Activated T-helper 1 cell treated with anti-CD3 and anti-CD28 coated beads, Interleukin-12 subunit alpha, Interleukin-12 subunit beta, Interleukin-2, Interleukin-4 antibody, amounts not matched to agents 30 ng/mL and 10 ng/mL and 1 ng/mL, durations not matched to agents 14 hours and 24 hours and 36 hours (primary cell): Measurements from ENCODE around the gene MT1X. TPM values are rescaled to one million over a fixed set of nuclear protein-coding genes. Genes with fewer than 3 reads are reported as not detected.

Source experiments
- DNase-seq: peaks from one replicate; pipeline ENCODE4 v3.0.0; 2021; ENCODE audit warnings: low spot score
- H3K27ac Mint-ChIP-seq: one replicate; pipeline ENCODE4 v1.8.0; 2021; ENCODE audit warnings: mild to moderate bottlenecking, mixed read lengths
- H3K27me3 Mint-ChIP-seq: one replicate; pipeline ENCODE4 v1.8.0; 2022; ENCODE audit warnings: mild to moderate bottlenecking, moderate library complexity, mixed read lengths; ENCODE audit not compliant: insufficient read depth
- H3K36me3 Mint-ChIP-seq: one replicate; pipeline ENCODE4 v1.8.0; 2021; ENCODE audit warnings: low read depth, mixed read lengths
- H3K4me1 Mint-ChIP-seq: one replicate; pipeline ENCODE4 v1.8.0; 2021; ENCODE audit warnings: low read depth, mixed read lengths
- H3K4me3 Mint-ChIP-seq: one replicate; pipeline ENCODE4 v1.8.0; 2021; ENCODE audit warnings: mild to moderate bottlenecking, moderate library complexity, mixed read lengths
- H3K9me3 Mint-ChIP-seq: one replicate; pipeline ENCODE4 v1.8.0; 2021; ENCODE audit warnings: mixed read lengths
- intact Hi-C: fragments of 100-400 bp; cut with micrococcal nuclease; formaldehyde crosslinking; loops from one replicate; pipeline ENCODE4 v1.15.1; 2024
- total RNA-seq: library from RNA; stranded (reverse); gene quantifications from 2 replicates; pipeline ENCODE4 v1.2.3, GENCODE V29; 2022

The MT1X gene
- total RNA-seq, 1 donor from 2014 or later = 60.7 TPM

DNA sequence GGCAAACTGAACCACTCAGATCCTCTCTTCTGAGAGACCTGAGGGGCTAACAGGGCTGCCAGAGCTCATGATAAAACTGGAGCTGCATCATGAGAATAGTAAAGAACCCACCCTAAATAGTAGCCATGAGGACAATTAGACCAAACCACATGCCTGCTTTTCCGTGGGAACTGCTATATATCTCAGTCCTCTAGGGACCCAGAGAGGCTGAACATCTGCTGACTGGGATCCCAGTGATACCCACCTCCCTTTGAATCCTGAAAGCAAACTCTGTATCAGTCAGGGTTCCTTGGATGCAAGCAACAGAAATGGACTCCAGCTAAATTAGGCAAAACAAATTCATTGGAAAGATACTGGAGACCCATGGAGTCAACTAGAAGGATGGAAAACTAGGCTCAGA lies 6.5 kb downstream of the MT1X start:
- peaks cover 3% of the 10 kb centered on the region for H3K9me3 Mint-ChIP-seq
- H3K36me3 Mint-ChIP-seq = peaks cover 11% of the 10 kb centered on the region
- no peak overlapping the region for H3K27ac Mint-ChIP-seq
- H3K4me3 Mint-ChIP-seq = no peak overlapping the region
- intact Hi-C loops = no loop called here
- H3K27me3 Mint-ChIP-seq = peaks cover 7% of the 10 kb centered on the region
- peaks cover 8% of the 10 kb centered on the region for H3K4me1 Mint-ChIP-seq
- no peak for DNase-seq

DNA sequence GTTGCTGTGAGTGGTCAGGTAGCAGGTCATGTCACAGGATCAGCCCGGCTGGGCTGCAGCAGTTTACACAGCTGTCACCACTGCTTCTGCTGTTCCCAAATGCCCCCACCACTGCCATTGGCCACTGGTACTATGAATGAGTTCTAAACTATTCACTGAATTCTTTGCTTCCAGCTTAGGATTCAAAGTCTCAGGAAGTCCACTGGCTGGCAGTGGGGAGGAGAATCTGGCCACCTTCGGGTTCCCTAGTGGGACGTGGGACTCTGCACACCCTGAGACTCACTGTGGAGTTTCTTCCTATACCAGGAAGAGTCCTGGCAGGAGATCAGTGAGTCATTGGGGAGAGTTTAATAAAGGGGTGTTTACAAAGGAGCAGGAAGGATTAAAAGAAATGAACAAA lies 6.9 kb downstream of the MT1X start:
- Mint-ChIP-seq H3K27me3 (peaks cover 7% of the 10 kb centered on the region), H3K4me3 (no peak overlapping the region), H3K36me3 (peaks cover 7% of the 10 kb centered on the region), H3K4me1 (peaks cover 4% of the 10 kb centered on the region), H3K27ac (no peak overlapping the region), H3K9me3 (peaks cover 3% of the 10 kb centered on the region)
- DNase-seq = no peak
- intact Hi-C loops = no loop called here

DNA sequence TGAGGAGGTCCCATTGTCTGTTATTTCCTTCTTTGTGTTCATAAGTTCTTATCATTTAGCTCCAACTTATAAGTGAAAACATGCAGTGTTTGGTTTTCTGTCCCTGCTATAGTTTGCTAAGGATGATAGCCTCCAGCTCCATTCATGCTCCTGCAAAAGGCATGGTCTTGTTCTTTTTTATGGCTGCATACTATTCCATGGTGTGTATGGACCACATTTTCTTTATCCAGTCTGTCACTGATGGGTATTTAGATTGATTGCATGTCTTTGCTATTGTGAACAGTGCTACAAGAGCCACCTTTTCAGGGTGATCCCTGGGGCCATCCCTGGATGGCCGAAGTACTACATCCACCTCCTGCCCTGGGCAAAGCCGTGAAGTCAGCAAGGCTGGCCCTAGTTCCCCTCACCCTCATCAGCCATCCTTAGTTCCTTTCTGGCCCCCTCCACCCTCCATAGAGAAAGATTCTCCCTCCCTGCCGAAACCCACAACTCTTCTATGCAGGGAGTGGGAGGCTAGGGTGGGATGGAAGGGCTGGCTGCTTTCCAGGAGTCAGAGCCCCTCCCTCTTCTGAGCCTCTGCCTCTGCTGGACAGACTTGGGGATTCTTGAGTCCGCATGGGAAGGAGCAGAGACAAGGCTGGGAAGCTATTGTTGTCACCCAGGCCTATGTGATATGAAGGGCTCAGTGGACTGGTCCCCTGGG lies 8.3 kb downstream of the MT1X start:
- Mint-ChIP-seq H3K27ac (no peak overlapping the region), H3K4me1 (no peaks in the 10 kb centered on the region), H3K27me3 (peaks cover 7% of the 10 kb centered on the region), H3K4me3 (no peak overlapping the region), H3K9me3 (peaks cover 3% of the 10 kb centered on the region), H3K36me3 (peaks cover 3% of the 10 kb centered on the region)
- intact Hi-C loops = no loop called here
- DNase-seq = no peak

DNA sequence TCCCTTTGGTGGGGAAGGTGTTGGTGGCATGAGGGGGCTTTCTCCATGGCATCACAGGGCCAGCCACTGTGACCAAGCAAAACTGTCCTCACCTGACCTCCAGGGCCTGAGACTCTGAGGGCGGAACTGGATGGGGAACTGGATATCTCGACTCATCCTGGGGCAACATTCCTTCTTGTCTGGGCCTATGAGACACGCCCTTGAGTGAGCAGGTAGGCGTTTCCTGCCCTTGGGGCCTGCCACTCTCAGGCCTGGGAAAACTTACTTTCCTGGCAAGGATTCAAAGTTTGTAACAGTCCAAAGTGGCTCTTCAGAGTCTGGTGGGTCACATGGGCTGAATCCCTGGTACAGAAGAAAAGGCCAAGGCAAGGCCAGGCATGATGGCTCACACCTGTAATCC lies 9.6 kb downstream of the MT1X start:
- intact Hi-C loops = no loop called here
- no peak overlapping the region for H3K4me3 Mint-ChIP-seq
- no peak for DNase-seq
- no peaks in the 10 kb centered on the region for H3K9me3 Mint-ChIP-seq
- H3K27me3 Mint-ChIP-seq = peaks cover 7% of the 10 kb centered on the region
- H3K36me3 Mint-ChIP-seq = no peaks in the 10 kb centered on the region
- H3K27ac Mint-ChIP-seq = no peak overlapping the region
- H3K4me1 Mint-ChIP-seq = no peaks in the 10 kb centered on the region

DNA sequence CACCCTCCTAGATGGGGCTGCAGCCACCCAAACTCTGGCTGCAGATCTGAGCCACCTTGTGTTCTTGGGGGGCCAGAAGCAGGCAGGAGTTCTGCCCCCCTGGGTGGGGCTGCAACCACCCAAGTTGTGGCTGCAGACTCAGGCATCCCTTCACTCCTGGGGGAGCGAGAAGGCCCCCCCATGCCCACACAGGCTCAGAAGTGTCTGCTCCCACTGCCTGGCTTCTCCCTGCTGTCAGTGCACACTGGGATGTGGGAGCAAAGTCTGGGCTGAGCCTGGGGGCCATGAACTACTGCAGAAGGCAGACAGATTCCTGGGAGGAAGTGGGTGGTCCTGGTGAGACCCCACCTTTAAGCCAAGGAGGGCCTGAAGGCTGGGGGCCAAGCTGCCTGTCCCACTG lies 13.0 kb downstream of the MT1X start:
- H3K27ac Mint-ChIP-seq = no peak overlapping the region
- intact Hi-C loops = no loop called here
- no peaks in the 10 kb centered on the region for H3K4me1 Mint-ChIP-seq
- H3K36me3 Mint-ChIP-seq = no peaks in the 10 kb centered on the region
- H3K27me3 Mint-ChIP-seq = peaks cover 13% of the 10 kb centered on the region
- DNase-seq = no peak
- no peak overlapping the region for H3K4me3 Mint-ChIP-seq
- no peaks in the 10 kb centered on the region for H3K9me3 Mint-ChIP-seq

DNA sequence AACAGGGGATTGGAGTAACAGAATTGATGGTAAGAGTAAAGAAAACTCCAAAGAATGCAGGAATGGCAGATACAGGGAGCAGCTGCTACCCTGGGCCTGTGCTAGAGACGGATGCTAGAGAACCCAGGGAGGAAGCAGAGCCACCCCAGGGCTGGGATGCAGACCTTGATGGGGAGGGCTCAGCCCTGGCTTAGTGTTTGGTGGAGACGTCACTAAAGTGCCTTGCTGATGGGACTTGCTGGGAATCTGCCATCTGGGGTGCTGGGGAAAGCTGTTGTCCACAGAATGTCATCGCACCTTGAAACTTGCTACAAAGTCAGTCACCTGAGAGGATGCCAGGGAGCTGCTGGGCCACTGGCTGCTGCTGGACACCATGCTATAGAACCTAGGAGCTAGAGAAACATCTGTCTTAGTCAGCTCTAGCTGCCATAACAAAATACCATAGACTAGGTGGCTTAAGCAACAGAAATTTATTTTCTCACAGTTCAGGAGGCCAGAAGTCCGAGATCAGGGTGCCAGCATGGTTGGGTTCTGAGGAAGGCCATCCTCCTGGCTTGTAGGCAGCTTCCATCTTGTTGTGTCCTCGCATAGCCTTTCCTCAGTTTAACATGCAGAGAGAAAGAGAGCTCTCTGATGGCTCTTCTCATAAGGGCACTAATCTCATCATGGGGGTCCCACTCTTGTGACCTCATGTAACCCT lies 15.3 kb downstream of the MT1X start:
- no peak for DNase-seq
- Mint-ChIP-seq H3K4me3 (no peak overlapping the region), H3K9me3 (no peaks in the 10 kb centered on the region), H3K4me1 (peaks cover 11% of the 10 kb centered on the region), H3K36me3 (no peaks in the 10 kb centered on the region), H3K27ac (no peak overlapping the region), H3K27me3 (peaks cover 13% of the 10 kb centered on the region)
- intact Hi-C loops = no loop called here

DNA sequence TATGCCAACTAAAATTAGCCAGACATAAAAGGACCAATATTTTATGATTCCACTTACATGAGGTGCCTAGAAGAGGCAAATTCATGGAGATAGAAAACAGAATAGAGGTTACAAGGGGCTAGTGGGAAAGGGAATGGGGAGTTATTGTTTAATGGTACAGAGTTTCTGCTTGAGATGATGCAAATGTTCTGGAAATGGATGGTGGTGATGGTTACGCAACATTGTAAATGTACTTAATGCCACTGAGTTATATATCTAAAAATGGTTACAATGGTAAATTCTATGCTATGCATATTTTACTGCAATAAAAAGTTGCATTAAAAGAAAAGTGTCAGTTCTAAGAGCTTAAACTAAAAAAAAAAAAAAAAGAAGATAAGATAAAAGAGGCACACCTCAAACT lies 17.9 kb downstream of the MT1X start:
- Mint-ChIP-seq H3K4me3 (no peak overlapping the region), H3K36me3 (no peaks in the 10 kb centered on the region), H3K27ac (no peak overlapping the region), H3K27me3 (peaks cover 13% of the 10 kb centered on the region), H3K4me1 (peaks cover 11% of the 10 kb centered on the region), H3K9me3 (no peaks in the 10 kb centered on the region)
- intact Hi-C loops = loop anchor here (10.0 kb wide), 1 partner anchor 755 kb away; no protein-coding TSS in a partner anchor
- no peak for DNase-seq

DNA sequence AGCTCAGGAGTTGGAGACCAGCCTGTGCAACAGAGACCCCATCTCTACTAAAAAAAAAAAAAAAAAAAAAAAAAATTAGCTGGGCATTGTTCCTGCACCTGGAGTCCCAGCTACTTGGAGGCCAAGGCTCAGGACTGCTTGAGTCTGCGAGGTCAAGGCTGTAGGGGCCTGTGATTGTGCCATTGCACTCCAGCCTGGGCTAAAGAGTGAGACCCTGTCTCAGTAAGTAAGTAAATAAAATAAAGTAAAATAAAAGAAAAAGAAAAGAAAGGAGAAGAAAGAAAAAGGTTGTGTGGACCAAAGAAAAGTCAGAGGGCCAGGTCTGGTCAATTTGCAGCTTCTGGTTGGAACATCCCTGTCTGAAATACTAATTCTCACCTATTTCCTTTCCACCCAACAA lies 18.4 kb downstream of the MT1X start:
- no peak overlapping the region for H3K27ac Mint-ChIP-seq
- peaks cover 13% of the 10 kb centered on the region for H3K27me3 Mint-ChIP-seq
- H3K9me3 Mint-ChIP-seq = no peaks in the 10 kb centered on the region
- no peaks in the 10 kb centered on the region for H3K36me3 Mint-ChIP-seq
- DNase-seq = no peak
- peaks cover 11% of the 10 kb centered on the region for H3K4me1 Mint-ChIP-seq
- intact Hi-C loops = loop anchor here (10.0 kb wide), 1 partner anchor 756 kb away; no protein-coding TSS in a partner anchor
- no peak overlapping the region for H3K4me3 Mint-ChIP-seq

DNA sequence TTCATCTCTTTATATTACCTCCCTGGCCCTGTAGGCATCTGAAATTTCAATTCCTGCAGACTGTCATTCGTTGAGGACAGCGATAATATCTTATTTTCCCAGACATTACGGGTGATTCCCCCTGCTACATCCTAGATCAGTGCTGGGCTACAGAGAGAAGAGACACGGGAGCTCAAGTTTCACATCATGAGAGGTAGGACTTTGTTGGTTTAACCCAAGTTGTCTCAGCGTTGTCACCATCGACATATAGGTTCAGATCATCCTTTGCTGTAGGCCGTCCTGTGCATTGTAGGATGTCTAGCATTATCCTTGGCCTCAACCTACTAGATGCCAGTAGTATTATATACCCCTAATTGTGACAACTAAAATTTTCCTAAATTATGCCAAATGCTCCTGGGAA lies 19.3 kb downstream of the MT1X start:
- no peak overlapping the region for H3K4me3 Mint-ChIP-seq
- intact Hi-C loops = loop anchor here (10.0 kb wide), 1 partner anchor 757 kb away; no protein-coding TSS in a partner anchor
- no peak overlapping the region for H3K27ac Mint-ChIP-seq
- peaks cover 11% of the 10 kb centered on the region for H3K4me1 Mint-ChIP-seq
- H3K9me3 Mint-ChIP-seq = no peaks in the 10 kb centered on the region
- no peak for DNase-seq
- H3K27me3 Mint-ChIP-seq = peaks cover 13% of the 10 kb centered on the region
- no peaks in the 10 kb centered on the region for H3K36me3 Mint-ChIP-seq

DNA sequence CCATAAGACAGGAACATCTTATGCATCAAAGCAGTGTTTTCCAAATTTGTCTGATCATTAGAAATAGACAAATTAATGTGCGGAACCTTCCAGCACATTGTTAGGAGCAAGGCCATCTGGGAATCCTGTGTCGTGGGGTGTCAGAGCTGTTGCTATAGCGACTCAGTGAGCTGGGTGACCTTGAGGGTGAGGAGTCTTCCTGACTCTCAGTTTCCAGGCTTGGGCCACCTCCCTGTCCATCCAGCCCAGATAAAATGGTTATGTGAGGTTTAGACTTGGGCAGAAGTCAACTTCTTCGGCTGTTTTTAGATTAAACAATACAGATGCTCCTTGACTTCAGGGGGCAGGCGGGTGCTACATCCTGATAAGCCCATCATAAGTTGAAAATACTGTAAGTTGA lies 20.6 kb downstream of the MT1X start:
- Mint-ChIP-seq H3K27me3 (peaks cover 11% of the 10 kb centered on the region), H3K4me3 (no peak overlapping the region), H3K9me3 (no peaks in the 10 kb centered on the region), H3K4me1 (peaks cover 11% of the 10 kb centered on the region), H3K27ac (no peak overlapping the region), H3K36me3 (no peaks in the 10 kb centered on the region)
- intact Hi-C loops = loop anchor here (1.0 to 10.0 kb wide), 10 partner anchors 21 to 758 kb away; partner anchors contain the start of genes MT1X, MT2A and NUP93
- DNase-seq = no peak

DNA sequence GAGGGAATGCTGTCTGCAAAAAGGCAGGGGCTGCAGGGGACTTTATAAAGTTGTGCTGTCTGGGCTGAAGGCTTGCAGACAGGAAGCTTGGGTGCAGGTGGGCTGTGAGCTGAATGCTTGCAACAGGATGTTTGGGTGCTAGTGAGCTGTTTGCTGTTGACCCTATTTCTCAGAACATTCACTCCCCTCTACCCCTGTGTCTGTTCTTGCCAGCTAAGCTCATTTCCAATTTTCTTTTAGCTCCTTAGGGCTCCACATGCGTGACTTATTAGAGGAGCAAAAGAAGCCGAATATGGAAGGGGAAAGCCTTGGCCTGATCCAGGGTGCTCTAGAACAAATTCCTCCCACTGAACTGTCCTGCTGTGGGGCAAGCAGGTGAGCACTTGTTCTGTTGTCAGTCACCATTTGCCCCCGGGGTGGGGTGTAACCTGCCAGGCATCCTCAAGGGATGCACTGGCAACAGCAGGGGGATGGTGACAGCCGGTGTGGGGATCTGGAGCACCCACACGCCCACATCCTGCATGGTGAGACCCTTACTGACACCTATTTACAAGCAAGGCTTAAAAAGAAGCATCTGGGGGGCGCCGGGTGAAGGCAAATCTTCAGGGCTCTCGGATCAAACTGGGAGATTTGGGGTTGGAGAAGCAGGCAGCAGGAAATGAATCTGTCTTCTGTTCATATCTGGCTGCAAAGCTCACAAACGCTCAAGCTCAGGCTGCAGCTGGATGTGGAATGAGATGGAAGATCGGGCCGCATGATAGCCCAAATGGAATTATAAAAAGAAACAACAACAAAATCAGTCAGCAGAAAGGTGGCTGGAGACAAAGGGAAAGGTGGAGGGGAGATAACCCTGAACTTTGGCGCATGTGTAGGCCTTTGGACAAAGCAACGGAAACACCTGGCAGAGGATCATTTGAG lies 26.5 kb downstream of the MT1X start:
- Mint-ChIP-seq H3K27ac (peak overlapping the region; percentile 6), H3K9me3 (no peaks in the 10 kb centered on the region), H3K4me1 (peaks cover 26% of the 10 kb centered on the region), H3K4me3 (peak overlapping the region; percentile 71), H3K36me3 (no peaks in the 10 kb centered on the region), H3K27me3 (no peaks in the 10 kb centered on the region)
- intact Hi-C loops = loop anchor here (10.0 kb wide), 1 partner anchor 764 kb away; no protein-coding TSS in a partner anchor
- DNase-seq = no peak

DNA sequence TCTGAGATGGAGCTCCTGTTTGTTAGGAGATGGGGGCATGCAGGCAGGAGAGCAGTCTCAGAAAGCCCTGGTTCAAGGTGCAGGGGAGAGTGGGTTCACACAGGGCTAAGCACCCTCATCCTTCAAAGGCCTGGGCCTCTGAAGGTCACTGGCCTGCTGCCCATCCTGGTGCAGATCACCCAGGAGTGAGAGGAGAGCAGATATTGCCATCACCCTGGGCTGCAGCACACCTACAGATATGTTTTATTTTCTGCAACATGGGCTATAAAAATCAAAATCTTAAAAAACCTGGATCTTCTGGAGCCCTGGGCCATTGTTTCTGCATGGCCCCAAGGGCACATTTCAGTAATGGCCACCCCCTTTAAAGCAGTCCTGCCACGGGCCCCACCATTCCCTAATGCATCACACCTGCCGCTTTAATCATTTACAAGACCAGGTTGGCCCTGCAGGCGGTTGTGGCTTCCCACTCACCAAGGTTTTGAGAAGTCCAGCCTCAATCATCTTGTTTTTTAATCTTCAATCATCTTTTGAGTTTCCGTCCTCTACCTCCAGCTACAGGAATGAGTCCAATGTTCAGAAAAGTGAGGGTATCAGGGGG lies 27.3 kb downstream of the MT1X start:
- H3K36me3 Mint-ChIP-seq = no peaks in the 10 kb centered on the region
- peak overlapping the region; percentile 27 for H3K27ac Mint-ChIP-seq
- DNase-seq = no peak
- peaks cover 26% of the 10 kb centered on the region for H3K4me1 Mint-ChIP-seq
- H3K4me3 Mint-ChIP-seq = peak overlapping the region; percentile 71
- no peaks in the 10 kb centered on the region for H3K27me3 Mint-ChIP-seq
- no peaks in the 10 kb centered on the region for H3K9me3 Mint-ChIP-seq
- intact Hi-C loops = loop anchor here (10.0 kb wide), 1 partner anchor 765 kb away; no protein-coding TSS in a partner anchor
